ENCODE measurements around the gene INKA1.

The INKA1 gene

DNA sequence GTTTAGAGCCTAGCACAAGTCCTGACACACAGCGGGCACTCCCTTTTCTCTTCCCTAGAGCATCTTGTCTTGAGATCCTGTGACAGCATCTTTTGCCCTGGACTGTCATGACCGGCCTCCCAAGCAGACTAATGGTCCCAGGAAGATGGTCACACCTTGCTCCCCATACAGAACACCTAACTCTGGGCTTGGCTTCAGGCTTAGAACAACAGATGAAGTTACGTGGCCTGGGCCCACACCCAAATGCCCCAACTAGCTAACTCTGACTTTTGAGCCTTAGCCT lies 15.9 kb upstream of the INKA1 start:
- no peak for DNase-seq

DNA sequence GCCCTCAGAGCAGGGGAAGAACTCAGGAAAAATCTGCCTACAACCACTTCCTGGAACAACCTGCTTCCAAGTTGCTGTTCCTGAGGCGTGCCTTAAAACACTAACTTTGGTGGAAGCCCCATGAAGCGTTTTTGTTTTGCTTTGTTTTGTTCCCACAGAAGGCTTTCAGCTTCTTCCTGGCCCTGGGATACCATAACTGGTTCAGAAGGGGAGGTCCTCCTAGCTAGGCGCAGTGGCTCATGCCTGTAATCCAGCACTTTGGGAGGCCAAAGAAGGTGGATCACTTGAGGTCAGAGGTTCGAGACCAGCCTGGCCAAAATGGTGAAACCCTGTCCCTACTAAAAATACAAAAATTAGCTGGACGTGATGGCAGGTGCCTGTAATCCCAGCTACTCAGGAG lies 15.5 kb upstream of the INKA1 start:
- no peak for DNase-seq

DNA sequence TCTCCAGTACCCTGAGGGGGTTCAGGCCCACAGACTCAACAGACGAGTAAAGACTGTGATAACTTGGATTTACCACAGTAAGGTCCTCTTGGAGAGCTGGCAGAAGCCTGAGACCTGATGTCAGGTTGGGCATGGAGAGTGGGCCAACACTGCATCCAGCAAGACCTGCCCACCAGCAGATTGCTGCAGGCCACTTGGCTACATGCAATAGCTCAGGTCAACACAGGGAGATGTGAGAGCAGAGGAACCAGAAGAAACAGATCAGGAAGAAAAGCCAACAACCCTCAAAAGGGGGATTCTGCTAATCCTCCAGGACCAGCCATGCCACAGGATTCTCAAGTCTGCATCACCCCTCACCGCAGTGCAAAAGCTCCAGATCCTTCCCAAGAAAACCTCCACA lies 15.0 kb upstream of the INKA1 start:
- DNase-seq, result no peak

DNA sequence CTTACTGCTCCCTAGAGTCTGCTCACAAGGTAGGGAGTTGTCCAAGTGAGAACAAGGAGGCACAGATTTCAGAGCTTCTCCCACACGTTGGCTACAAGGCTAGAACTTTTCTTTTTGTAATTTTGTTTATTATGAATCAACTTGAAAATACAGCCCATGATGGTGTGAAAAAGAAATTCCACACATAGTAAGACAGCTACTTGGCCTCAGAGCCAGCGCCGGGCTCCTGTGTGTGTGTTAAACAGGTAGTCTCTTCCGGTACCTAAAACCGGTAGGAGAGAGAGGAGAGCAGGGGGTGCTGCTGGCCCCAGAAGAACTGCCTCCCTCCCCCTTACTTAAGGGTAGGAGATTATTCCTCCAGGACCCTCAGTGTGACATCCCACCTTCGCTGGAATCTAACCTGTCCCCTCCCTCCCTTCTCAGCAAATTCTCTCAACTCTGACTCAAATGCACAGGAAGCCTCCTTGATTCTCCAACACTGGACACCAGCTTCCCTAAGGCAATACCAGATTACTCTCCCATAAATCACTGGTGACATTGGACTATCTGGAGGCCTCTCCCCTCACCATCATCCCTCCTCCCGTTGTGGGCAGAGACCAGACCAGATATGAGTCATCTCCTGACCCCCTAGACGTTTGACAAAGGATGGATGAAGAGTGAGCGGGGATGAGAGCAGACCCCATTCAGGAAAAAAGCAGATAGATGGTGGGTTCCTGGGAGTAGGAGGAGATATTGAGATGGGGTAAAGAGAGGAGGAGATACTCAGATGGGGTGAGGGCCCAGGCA lies 12.2 kb upstream of the INKA1 start:
- DNase-seq, result no peak

DNA sequence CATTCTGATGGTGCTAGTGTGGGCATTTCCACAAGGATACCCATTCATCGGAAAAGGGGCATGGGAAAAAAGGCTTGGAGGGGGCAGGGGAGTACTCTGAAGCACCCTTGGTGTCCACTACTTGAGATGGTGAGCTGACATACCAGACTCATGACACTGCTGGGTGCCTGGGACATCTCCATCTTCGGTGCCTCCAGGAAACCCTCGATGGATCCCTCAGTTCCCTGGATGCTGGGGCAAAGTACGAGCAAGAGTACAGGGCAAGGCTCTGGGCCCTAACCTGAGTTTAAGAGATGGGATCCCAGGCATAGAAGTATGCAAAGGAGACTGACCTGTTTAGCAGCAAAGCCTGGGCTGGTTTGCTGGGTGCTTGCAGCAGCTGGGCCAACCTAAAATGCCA lies 11.5 kb upstream of the INKA1 start:
- DNase-seq, result no peak

DNA sequence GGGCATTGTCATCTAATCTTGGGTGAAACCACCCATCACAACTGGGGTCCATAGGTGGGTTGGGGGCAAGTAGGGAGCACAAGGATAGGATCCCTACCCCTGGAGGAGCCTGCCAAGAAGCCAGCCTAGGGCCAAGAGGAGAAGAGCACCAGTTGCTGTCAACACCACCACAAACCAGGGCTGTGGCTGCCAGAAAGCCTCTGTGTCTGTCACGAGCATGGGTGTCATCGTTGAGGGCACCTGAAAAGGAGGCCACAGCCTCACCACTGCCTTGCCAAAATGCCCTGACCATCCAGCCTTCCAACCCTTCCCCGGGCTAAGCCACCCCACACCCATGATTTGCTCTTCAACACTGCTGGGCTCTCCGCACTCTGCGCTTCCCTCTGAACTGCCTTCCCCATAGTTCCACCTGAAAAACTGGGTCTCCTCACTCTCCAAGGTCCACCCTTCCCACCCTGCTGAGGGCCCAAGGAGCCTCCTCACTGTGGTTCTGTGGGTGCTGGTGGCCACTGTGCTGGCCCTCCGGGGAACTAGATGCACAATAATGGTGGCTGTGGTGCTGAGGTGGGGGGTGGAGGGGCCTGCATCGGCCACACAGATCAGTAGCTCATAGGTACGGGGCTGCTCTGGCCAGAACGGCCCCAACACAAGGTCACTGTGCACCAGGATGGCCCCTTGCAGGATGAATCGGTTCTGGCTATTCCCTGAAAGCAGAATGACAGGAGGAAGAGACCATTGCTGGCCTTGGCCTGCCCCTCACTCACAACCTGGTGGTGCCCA lies 10.5 kb upstream of the INKA1 start:
- no peak for DNase-seq

DNA sequence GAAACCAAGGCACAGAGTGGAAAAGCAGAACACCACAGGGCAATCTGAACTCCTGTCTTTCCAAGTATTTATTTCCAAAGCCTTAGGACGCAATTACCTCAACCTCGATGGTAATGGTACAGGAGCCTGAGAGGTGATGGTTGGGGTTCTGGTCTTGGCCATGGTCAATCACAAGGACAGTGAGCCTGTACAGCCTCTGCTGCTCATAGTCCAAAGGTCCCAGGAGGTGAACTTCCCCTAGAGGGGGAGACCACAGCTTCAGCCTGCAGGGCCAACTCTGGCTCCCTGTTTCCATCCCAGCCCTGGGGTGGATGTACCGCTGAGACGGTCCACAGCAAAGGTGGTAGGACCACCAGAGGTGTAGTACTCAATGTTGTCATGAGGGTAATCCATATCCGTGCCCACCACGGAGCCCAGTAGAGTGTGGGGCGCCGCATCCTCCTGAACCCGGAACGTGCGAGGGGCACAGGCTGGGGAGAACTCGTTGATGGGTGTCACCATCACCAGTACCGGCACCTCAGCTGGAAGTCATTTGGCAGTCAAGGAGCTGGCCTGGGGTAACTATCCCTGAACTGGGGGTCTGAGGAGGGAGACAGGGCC lies 9.5 kb upstream of the INKA1 start:
- DNase-seq, result no peak

DNA sequence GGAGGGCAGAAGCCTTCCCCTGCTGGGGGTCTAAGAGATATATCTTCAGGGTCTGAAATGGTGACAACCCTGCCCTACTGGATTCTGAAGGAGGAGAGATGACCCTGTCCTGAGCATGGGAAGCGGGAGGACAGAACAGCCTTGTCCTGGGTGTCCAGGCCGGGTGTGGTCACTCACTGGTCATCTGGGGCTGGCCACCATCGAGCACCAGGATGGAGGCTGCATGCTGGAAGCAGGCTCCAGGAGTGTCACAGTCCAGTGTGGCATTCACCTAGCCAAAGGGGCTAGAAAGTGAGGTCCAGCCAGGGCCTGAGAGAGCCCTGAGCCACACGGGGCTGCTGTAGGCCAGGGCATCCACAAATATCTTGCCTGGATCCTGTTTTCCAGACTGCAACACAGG lies 8.6 kb upstream of the INKA1 start:
- DNase-seq, result no peak

DNA sequence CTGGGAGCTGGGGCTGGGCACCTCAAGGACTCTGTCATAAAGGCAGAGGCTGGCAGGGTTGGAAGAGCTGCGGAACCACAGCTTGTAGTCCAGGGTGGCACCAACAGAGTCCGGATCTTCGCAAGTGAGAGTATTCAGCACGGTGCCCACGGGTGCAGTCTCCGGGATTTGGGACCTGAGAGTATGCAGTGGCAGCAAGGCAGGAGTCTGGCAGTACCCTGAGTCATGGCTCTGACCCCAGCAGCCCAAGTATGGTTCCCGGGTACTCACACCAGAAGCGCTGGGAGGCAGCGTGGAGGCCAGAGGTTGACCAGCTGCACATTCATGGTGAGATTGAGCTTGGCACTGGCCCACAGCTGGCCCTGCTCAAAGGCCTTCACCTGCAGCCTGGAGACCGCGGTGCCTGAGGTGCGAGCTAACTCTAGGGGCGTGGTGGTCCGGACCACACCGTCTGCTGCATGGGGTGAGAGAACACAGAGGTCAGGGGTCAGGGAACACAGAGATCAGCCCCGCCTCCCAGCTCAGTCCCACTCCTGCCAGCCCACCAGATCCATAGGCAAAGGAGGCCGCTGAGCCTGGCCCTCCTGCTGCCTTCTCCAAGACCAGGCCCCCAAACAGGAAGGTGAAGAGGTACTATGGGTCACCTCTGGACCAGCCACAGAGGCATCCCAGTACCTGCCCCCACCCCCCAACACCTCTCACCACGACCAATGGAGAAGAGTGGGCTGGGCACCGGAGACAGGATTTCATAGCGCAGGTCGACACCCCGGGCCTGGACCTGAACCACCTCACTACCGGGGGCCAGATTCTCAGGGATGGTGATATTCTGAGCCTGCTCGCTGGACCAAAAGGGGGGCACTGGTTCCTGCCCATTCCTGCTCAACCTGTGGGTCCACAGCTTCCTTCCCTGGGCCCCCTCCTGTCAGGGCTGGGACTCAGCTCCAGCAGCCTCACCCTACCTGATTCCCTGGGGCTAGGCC lies 7.8 kb upstream of the INKA1 start:
- DNase-seq, result no peak

DNA sequence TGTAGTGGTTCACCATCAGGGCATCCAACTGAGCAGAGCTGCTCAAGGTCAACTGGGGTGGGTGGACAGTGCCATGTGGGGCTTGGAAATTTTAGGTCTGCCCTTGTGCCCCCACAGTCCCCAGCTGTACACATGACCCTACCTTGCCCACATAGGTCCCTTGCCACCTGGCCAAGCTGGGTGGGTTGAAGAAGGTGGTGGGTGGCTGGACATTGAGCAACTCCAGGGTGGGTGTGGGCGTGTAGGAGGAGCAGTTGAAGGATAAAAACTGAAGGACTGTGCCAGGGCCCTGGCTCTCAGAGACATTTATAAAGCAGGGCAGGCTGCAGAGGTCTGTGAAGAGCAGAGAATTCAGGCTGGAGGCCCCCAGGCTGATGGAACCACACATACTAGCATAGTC lies 4.0 kb upstream of the INKA1 start:
- DNase-seq, result no peak

DNA sequence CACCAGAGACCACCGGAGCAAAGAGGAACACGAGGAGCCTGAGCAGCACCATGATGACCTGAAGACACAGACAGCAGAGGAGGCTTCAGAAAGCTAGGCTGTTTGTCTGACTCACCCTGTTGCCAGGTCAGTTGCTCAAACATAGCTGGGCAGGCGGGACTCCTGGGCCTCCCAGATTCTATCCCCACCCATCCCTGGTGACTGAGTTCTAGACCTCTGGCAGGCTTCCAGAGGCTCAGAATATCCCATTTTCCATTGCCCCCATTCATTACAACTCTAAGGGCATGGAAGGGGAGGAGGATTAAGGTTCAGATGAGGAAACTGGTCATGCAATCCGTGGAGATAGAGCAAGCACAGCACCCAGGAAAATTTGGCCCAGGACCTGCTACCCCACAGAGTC lies 3.3 kb upstream of the INKA1 start, which contains the start of gene CDHR4:
CDHR4 (minus strand) TSS at position 113 of the 400 bp plus-strand sequence; CDS start at position 52, 61 bp downstream.
- DNase-seq, result no peak

DNA sequence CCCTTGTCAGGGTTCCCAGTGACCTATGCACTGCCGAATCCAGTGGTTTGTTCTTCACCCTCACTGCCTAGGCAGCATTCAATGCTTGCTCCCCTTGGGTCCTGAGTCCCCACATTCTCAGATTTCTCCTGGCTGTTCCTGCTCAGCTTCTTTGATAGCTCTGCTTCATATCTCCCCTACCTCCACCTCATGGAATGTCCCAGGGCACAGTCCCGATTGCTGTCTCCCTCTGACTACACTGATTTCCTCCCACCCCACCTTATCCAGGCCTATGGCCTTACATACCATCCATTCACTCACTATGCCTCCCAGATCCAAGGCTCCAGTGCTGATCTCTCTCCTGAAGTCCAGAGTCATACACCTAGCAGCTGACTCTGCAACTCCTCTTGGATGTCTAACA lies 1.9 kb upstream of the INKA1 start:
- no peak for DNase-seq

DNA sequence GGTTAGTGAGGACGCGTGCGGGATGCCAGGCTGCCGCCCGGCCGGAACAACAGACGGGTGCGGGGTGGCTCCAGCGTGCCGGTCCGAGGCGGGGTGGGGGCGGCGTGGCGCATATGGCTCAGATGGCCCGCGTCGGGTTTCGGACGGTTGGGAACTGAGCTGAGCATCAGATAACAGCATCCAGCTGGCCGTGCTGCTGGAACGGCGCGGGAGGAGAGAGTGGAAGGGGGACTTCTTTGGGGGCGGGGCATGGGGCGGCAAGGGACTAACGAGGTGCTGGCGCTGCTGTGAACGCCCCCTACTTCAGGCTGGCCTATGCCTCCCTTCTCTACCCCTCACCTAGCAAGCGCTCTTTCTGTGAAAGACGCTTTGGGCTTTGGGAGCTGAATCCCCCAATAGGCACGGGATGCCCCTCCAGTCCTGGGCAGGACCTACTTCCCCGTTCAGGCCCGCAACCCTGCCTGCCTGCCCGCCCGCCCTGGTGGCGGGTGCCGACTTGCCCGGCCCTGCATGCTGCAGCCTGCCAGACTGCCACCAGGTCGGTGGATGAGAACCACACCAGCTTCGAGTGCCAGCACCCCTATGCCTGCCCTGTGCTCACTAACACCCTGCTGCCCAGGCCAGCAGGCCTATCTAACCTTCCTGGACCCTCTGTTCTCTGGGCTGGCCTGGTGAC lies 542 bp downstream of the INKA1 start:
- peak in 1 of 2 donors; percentile 23 for DNase-seq

DNA sequence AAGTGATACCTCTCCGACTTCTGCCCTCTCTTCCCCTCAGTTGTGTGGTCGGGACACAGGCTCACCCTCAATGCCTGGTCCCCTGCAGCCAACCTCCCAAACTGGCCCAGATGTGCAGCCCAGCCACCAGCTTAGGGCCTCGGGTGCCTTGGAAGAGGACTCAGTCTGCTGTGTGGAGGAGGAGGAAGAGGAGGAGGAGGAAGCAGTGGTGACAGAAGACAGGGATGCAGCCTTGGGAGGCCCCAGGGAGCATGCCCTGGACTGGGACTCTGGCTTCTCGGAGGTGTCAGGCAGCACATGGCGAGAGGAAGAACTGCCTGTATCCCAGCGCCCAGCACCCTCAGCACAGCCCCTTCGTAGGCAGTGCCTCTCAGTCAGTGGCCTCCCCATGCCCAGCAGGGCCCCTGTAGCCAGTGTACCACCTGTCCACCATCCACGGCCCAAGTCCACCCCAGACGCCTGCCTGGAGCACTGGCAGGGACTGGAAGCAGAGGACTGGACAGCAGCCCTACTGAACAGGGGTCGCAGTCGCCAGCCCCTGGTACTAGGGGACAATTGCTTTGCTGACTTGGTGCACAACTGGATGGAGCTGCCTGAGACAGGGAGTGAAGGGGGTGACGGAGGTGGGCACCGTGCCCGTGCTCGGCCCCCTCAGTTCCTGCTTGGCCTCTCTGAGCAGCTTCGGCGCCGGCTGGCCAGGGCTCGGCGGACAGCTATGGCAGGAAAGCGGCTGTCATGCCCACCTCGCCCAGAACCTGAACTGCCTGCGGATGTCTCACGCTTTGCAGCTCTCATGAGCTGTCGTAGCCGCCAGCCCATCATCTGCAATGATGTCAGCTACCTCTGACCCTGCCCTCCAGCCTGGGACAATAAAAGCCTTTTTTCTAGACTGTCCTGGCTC lies 1.3 kb downstream of the INKA1 start:
- no peak for DNase-seq

DNA sequence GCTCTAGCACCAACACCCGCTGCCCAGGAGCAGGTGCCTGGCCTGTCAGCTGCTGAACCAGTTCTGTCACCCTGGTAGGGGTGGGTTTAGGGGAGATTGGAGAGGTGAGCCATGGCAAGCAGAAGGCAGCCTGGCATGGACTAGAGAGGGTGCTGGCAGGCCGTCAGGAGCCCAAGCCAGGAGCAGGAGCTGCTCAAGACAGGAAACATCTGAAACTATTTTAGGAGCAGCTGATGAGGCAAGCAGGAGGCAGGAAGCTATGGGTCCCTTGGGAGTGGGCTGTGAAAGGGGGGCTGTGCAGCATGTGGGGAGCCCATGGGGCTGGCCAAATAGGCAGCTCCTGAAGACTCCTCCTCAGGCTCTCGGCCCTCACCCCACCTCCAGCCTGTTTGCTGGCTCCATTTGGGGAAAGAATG lies 2.3 kb downstream of the INKA1 start:
- DNase-seq, result no peak

DNA sequence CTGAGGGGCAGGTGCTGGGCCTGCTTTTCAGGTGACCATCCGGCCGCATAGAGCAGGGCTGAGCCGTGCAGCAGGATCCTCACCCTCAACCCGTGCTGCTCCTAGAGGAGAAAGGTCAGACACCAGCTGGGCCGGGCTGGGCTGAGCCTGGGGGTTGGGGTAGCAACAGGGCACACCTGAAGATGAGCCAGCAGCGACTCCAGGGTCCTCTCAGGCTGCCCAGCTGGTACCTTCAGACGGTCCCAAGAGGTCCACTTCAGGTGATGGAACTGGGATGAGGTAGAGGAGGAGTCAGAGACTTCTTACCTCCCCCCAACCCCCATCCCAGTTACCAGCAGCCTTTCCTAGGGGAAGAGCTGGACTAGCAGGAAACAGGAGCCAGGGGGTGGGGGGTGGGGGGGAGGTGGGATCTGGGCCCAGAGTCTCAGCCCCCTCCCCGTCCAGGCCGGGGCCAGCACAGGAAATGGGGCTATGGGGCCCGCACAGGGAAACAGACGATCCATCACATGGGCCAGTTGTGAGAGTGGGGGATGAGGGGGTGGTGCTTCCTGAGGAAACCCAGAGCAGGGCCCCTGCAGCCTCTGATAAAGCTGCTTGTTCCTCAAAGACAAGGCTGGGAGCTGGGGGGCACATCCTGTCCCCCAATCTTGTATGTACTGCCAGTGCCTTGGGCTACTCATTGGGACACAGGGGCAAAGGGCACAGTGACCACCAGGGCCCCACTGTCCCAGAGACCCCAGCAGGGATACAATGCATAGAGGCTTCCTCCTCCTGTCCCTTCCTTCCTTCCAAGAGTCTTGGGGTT lies 3.0 kb downstream of the INKA1 start:
- no peak for DNase-seq

DNA sequence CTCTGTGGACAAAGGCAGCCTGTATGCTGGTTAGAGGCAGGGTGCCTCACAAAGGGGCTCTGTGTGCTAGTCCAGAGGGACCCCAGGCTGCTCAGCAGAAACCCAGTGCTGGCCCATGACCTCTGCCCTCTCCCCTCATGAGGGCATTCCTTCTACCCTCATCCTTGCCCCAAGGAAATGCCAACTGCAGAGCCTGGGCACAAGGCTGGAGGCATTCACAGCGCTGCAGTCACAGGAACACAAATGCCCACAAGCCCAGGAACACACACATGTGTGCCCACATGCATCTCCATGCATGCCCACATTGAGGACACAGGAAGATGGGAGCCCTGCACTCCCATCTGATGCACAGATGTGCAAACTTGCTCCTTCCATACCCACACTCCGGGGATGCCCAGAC lies 3.8 kb downstream of the INKA1 start:
- DNase-seq, result no peak

DNA sequence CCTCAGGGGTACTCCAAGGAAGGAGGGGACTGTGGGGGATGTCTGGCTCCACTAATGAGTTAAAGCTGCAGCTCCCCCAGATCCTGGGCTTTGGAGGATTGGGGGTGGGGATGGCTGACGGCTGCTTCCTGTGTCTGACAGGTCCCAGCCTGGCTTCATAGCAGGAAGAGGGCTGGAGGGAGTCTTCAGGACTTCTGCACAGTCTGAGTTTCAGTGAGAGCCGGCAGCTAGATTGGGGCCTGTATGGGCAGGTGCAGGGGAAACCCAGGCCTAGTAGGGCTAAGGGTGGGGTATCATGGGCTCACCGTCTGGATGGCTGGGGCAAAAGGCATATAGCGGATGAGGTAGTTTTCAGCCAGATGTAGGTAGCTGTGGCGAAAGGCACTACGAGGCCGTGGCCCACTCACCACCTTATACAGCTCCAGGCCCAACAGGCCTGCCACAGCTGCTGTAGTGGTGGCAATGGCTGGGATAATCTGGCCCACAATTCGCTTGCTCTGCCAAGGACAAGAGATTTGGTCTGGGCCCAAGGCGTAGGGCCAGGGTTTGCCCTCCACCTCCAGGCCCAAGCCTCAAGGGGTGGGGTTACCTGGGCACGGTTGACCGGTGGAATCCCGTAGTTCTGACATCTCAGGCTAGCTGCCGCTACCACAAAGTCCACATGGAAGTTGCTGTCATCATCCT lies 4.5 kb downstream of the INKA1 start:
- no peak for DNase-seq

DNA sequence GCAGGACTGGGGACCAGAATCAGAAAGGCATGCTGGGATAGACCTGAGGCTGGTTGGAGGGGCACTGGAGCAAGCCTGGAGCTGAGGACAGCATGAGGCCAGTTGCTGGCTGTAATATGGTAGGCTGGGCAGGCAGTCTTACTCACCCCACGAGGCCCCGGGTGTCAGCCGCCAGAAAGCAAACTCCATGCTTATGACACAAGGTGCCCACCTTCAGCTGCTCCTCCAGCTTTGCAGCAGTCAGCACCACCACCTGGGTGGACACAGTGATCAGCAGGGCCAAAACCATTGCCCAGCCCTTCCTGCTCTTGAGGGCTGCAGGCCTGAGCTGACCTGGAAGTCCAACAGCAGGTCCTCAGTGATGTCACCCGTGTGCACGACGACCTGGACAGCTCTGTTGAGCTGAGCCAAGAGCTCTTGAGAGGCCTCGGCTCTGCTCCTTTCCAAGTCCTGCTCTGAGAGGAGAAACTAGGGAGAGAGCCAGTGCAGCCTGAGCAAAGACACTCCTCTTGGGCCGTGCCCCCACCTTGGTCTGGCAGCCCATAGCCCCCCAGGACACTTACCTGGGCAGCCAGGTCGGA lies 9.9 kb downstream of the INKA1 start:
- DNase-seq, result no peak
